GM19099 (cell line): ENCODE data around the gene TAS2R43.
"Not testable (repeated sequence)": the region's sequence is repeated elsewhere in the genome, so short reads cannot be mapped to it uniquely, and the experiment has no call there.

Experiments
- POLR2A ChIP-seq: IDR thresholded peaks from 3 replicates; pipeline ENCODE4 v1.6.1; 2011; ENCODE audit warnings: low read depth; ENCODE audit not compliant: insufficient read length; ENCODE audit errors: extremely low read depth

Gene TAS2R43

GRCh38 chr12:11070999-11071398 is 21.1 kb downstream of the TAS2R43 start:
- TF ChIP-seq POLR2A = no peak

GRCh38 chr12:11069854-11070365 is 22.2 kb downstream of the TAS2R43 start:
- no peak for TF ChIP-seq POLR2A

GRCh38 chr12:11067514-11067913 is 24.6 kb downstream of the TAS2R43 start:
- no peak for TF ChIP-seq POLR2A

- not testable (repeated sequence) for TF ChIP-seq POLR2A
Observed at GRCh38 chr12:11062194-11062593, 29.9 kb downstream of the TAS2R43 start, which contains the start of gene TAS2R46. Gene TAS2R46, minus strand, starts transcription at chr12:11062294. Its CDS starts 0 bp downstream, at chr12:11062294.

- no peak for TF ChIP-seq POLR2A
Observed at GRCh38 chr12:11059784-11060183, 32.3 kb downstream of the TAS2R43 start.

- TF ChIP-seq POLR2A = no peak
Observed at GRCh38 chr12:11059041-11059440, 33.1 kb downstream of the TAS2R43 start.

GRCh38 chr12:11055306-11055705 is 36.8 kb downstream of the TAS2R43 start:
- TF ChIP-seq POLR2A = no peak
